Endothelial cell of umbilical vein (primary cell): ENCODE measurements around the gene NSDHL. TPM values are rescaled to one million over a fixed set of nuclear protein-coding genes. Genes with fewer than 3 reads are reported as not detected.

ENCODE experiments used
- BruUV-seq: library from RNA; stranded (reverse); fragments of 400-500 nt; replicated peaks from 2 replicates; lab custom pipeline; 2021; lab: Mats Ljungman, UMichigan
- CTCF ChIA-PET: fragments of 300-600, 350-600 bp; sonication (Branson Sonifier 250); formaldehyde crosslinking; loops from one replicate; lab custom pipeline; 2021; ENCODE audit warnings: antibody characterized with exemption, inconsistent platforms; lab: Charles Lee
- POLR2A ChIA-PET: fragments of 300-600, 350-600 bp; sonication (Branson Sonifier 250); formaldehyde crosslinking; loops from one replicate; lab custom pipeline; 2021; ENCODE audit warnings: antibody characterized with exemption, inconsistent platforms; lab: Charles Lee
- DNase-seq: peaks from one replicate; pipeline ENCODE4 v3.0.0-alpha.2; 2011; ENCODE audit warnings: low read depth, low spot score
- FAIRE-seq: peaks from 2 replicates; lab custom pipeline; 2011; peaks lifted over from hg19 to GRCh38; lab: Jason Lieb, UNC
- H2AFZ ChIP-seq: 2 replicates; pipeline ENCODE4 v1.6.0; 2012; ENCODE audit warnings: low read depth, low read length, control low read depth, inconsistent platforms
- H3K27ac ChIP-seq: 2 replicates; pipeline ENCODE4 v1.5.1; 2011; ENCODE audit warnings: low read depth, mild to moderate bottlenecking, control low read depth, low read length, moderate library complexity; ENCODE audit not compliant: insufficient read depth
- H3K27me3 ChIP-seq, 2 experiments: 2 replicates each; pipeline versions ENCODE4 v1.6.0 to v1.6.1; 2011; ENCODE audit warnings: low read length in 2 of 2, mixed read lengths in 1 of 2; ENCODE audit not compliant: control insufficient read depth in 2 of 2, insufficient read depth in 2 of 2
- H3K36me3 ChIP-seq, 2 experiments: 2 replicates in 1 of 2; 3 replicates in 1 of 2; pipeline ENCODE4 v1.5.1; 2011; ENCODE audit warnings: low read length in 2 of 2, mild to moderate bottlenecking in 1 of 2, moderate library complexity in 1 of 2; ENCODE audit not compliant: control insufficient read depth in 2 of 2, insufficient read depth in 2 of 2; ENCODE audit errors: extremely low read depth in 1 of 2
- H3K4me1 ChIP-seq: 3 replicates; pipeline ENCODE4 v1.5.1; 2011; ENCODE audit warnings: mild to moderate bottlenecking, low read length; ENCODE audit not compliant: control insufficient read depth, insufficient read depth; ENCODE audit errors: extremely low read depth
- H3K4me2 ChIP-seq: 2 replicates; pipeline ENCODE4 v1.6.1; 2011; ENCODE audit warnings: low read length, control low read depth, mixed read lengths; ENCODE audit not compliant: insufficient read depth
- H3K4me3 ChIP-seq, 3 experiments: fragments of 200-600 bp in 1 of 3; sonication (generic), shearing (Covaris generic) in 1 of 3; replicated peaks in 1 of 3; 2 replicates each; pipeline ENCODE4 v1.5.1; 2011 to 2016; ENCODE audit warnings: control low read depth in 3 of 3, low read length in 3 of 3, mild to moderate bottlenecking in 2 of 3, inconsistent platforms in 1 of 3, low read depth in 1 of 3, moderate library complexity in 1 of 3; ENCODE audit not compliant: insufficient read depth in 1 of 3
- H3K79me2 ChIP-seq: 2 replicates; pipeline ENCODE4 v1.6.0; 2012; ENCODE audit warnings: low read length, inconsistent platforms; ENCODE audit not compliant: control insufficient read depth, insufficient read depth
- H3K9ac ChIP-seq: replicated peaks from 2 replicates; pipeline ENCODE3; 2011; ENCODE audit warnings: low read length, control low read depth; ENCODE audit not compliant: insufficient read depth; ENCODE audit errors: extremely low read depth
- H3K9me1 ChIP-seq: replicated peaks from 3 replicates; pipeline ENCODE4 v1.6.0; 2011; ENCODE audit warnings: mild to moderate bottlenecking, low read length; ENCODE audit not compliant: control insufficient read depth, insufficient read depth; ENCODE audit errors: extremely low read depth
- H3K9me3 ChIP-seq: replicated peaks from 2 replicates; pipeline ENCODE4 v1.5.1; 2012; ENCODE audit warnings: low read length, inconsistent platforms; ENCODE audit not compliant: control insufficient read depth, insufficient read depth
- H4K20me1 ChIP-seq: replicated peaks from 2 replicates; pipeline ENCODE3; 2011; ENCODE audit warnings: mild to moderate bottlenecking, low read length; ENCODE audit not compliant: control insufficient read depth, insufficient read depth; ENCODE audit errors: extremely low read depth
- EZH2 ChIP-seq: IDR thresholded peaks from 2 replicates; pipeline ENCODE4 v1.6.1; 2012; ENCODE audit warnings: borderline replicate concordance, low read depth, mild to moderate bottlenecking, moderate library complexity, low read length, inconsistent platforms; ENCODE audit not compliant: severe bottlenecking
- FOS ChIP-seq: IDR thresholded peaks from 2 replicates; pipeline ENCODE4 v1.6.1; 2011; ENCODE audit warnings: mild to moderate bottlenecking, low read length, moderate library complexity, borderline replicate concordance; ENCODE audit not compliant: insufficient read depth
- GATA2 ChIP-seq: IDR thresholded peaks from 2 replicates; pipeline ENCODE4 v1.7.0; 2011; ENCODE audit warnings: low read depth, mild to moderate bottlenecking, moderate library complexity, mixed read lengths, low read length; ENCODE audit not compliant: insufficient read length, insufficient read depth
- JUN ChIP-seq: IDR thresholded peaks from 2 replicates; pipeline ENCODE4 v1.6.1; 2011; ENCODE audit warnings: borderline replicate concordance, low read depth; ENCODE audit not compliant: insufficient read length, insufficient read depth
- MYC ChIP-seq: IDR thresholded peaks from one replicate; pipeline ENCODE4 v1.6.1; 2011; ENCODE audit warnings: mild to moderate bottlenecking, low read depth, low read length
- POLR2A ChIP-seq: IDR thresholded peaks from 2 replicates; pipeline ENCODE4 v1.6.1; 2012; ENCODE audit warnings: low read depth, mild to moderate bottlenecking, control low read depth, low read length
- POLR2AphosphoS5 ChIP-seq: IDR thresholded peaks from 2 replicates; pipeline ENCODE4 v1.6.1; 2012; ENCODE audit warnings: low read depth, mild to moderate bottlenecking, control low read depth, low read length, moderate library complexity; ENCODE audit not compliant: insufficient read depth
- dilution Hi-C: fragments of 300-500 bp; cut with MboI; formaldehyde crosslinking; loops from one replicate; pipeline ENCODE4 v1.15.0; 2019; ENCODE audit warnings: low sequenced_read_pairs; ENCODE audit not compliant: extremely low pct_ligation_motif_present
- intact Hi-C: fragments of 100-400 bp; cut with micrococcal nuclease; formaldehyde crosslinking; loops from one replicate; pipeline ENCODE4 v1.10.0; 2022
- polyA plus RNA-seq, 4 experiments: library from polyadenylated mRNA; depleted of rRNA in 3 of 4; stranded (reverse) in 3 of 4; unstranded in 1 of 4; fragments of >200 nt; gene quantifications; 2 replicates each; pipeline versions ENCODE4 v1.2.1 to v1.2.3, GENCODE V29; 2011 to 2012; ENCODE audit warnings: missing spikeins in 1 of 4
- total RNA-seq: library from RNA; stranded (reverse); gene quantifications from 2 replicates; pipeline ENCODE4 v1.2.3, GENCODE V29; 2021
- TF ChIP-seq, protein P1 (sequence below): IDR thresholded peaks from 2 replicates; pipeline ENCODE4 v1.6.1; 2011; ENCODE audit not compliant: insufficient read depth, insufficient read length
- TF ChIP-seq, protein P2 (sequence below), 2 donors: IDR thresholded peaks; 1 replicate in 1 of 2; 2 replicates in 1 of 2; pipeline ENCODE4 v1.5.1; 2011; ENCODE audit warnings: low read length in 2 of 2, mild to moderate bottlenecking in 2 of 2, moderate library complexity in 2 of 2, control low read depth in 1 of 2, inconsistent platforms in 1 of 2, low read depth in 1 of 2; ENCODE audit not compliant: insufficient read depth in 1 of 2; ENCODE audit errors: extremely low read depth in 1 of 2

The NSDHL gene
- total and polyA plus RNA-seq, 2 donors (not counting 3 experiments of a cell fraction or from before 2014, with no cell fraction given), result 40.0 to 43.7 TPM

DNA sequence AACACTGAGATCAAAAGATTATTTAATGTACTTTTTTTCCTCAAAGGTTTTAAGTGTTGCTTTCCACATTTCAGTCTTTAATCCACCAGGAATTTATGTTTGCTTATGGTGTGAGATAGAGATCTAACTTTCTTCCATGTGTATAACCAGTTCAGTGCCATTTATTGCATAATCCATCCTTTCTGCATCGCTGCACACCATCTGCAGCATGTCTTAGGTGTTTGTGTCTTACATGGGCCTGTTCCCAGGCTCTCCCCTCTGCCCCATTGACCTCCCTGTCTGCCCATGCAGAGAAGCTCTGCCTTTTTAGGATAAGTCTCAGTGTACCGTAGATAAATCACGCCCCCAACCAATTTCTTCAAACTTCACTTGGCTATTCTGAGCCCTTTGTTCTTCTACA, 30.3 kb downstream of the NSDHL start:
- FAIRE-seq (no peak), DNase-seq (no peak)
- BruUV-seq, result no TSS peak
- intact Hi-C loops (no loop called here), dilution Hi-C loops (no loop called here)
- no peak overlapping the region for H3K27ac ChIP-seq
- no peak overlapping the region for H3K4me3 ChIP-seq
- no peak for TF ChIP-seq JUN
- no peak for TF ChIP-seq EZH2
- no peak for TF ChIP-seq POLR2A
- no peak for TF ChIP-seq POLR2AphosphoS5
- no peak for TF ChIP-seq MYC
- TF ChIP-seq FOS, result no peak
- TF ChIP-seq, protein P1, sequence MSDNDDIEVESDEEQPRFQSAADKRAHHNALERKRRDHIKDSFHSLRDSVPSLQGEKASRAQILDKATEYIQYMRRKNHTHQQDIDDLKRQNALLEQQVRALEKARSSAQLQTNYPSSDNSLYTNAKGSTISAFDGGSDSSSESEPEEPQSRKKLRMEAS, result no peak
- TF ChIP-seq GATA2, result no peak
- TF ChIP-seq, protein P2, sequence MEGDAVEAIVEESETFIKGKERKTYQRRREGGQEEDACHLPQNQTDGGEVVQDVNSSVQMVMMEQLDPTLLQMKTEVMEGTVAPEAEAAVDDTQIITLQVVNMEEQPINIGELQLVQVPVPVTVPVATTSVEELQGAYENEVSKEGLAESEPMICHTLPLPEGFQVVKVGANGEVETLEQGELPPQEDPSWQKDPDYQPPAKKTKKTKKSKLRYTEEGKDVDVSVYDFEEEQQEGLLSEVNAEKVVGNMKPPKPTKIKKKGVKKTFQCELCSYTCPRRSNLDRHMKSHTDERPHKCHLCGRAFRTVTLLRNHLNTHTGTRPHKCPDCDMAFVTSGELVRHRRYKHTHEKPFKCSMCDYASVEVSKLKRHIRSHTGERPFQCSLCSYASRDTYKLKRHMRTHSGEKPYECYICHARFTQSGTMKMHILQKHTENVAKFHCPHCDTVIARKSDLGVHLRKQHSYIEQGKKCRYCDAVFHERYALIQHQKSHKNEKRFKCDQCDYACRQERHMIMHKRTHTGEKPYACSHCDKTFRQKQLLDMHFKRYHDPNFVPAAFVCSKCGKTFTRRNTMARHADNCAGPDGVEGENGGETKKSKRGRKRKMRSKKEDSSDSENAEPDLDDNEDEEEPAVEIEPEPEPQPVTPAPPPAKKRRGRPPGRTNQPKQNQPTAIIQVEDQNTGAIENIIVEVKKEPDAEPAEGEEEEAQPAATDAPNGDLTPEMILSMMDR (IDR thresholded peaks at IDR 0.05; ENCODE audit: extremely low read depth in 1 of 2, insufficient read depth in 1 of 2, low read depth in 1 of 2, low read length in 2 of 2), result no peak
- no peaks in the 10 kb centered on the region for H3K9me3 ChIP-seq
- H4K20me1 ChIP-seq, result no peaks in the 10 kb centered on the region
- no peak overlapping the region for H3K4me2 ChIP-seq
- no peak overlapping the region for H2AFZ ChIP-seq
- H3K27me3 ChIP-seq, result no peaks in the 10 kb centered on the region
- H3K36me3 ChIP-seq, result peaks cover 3 to 4% of the 10 kb centered on the region in 2 experiments
- no peaks in the 10 kb centered on the region for H3K9me1 ChIP-seq
- POLR2A ChIA-PET, result no interaction called here
- H3K79me2 ChIP-seq, result no peaks in the 10 kb centered on the region
- no peaks in the 10 kb centered on the region for H3K4me1 ChIP-seq
- H3K9ac ChIP-seq, result no peak overlapping the region
- CTCF ChIA-PET, result no interaction called here
